Measurements from ENCODE around the gene EPHA5.

EPHA5 gene

GRCh38 chr4:65623506-65623905, 46.8 kb downstream of the EPHA5 start:
- DNase-seq = peak; percentile 88

DNA sequence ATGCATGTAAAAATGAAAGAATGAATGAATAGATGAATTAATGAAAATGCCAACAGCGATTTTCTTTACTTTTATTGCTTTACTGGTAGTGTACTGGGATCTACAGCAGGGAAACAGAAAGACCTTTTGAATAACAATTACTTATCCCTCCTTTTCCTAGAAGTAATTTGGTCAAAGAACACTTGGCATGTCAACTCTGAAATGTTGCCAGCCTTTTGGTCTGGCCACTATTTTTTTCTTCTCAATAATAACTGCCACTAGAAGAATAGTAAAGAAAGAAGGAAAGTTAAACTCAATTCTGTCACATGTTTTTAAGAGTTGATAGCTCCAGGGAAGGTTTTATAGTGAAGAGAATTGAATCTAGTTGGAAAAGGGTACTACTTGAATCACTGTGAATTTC, 52.9 kb downstream of the EPHA5 start:
- no peak for DNase-seq

- no peak for DNase-seq
Measured at GRCh38 chr4:65604515-65604914, 65.8 kb downstream of the EPHA5 start.

DNA sequence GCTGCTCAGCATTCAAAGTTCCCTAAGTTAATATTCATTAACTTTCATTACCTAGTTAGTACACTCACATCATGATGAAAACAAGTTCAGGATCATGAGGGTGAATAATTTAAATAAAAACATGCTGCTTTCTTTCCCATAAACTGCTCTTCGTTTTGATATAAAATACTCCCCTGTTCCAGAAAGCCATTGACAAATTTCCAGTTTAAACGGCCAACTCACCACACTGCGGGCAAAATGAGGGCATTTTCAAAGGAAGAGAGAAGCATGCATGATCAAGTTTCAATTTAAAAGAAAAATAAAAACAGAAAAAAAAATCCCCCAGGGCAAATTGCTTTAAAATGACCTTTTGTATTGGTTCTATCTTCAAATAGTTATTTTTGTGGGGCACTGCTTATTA, 69.6 kb downstream of the EPHA5 start:
- DNase-seq = no peak

DNA sequence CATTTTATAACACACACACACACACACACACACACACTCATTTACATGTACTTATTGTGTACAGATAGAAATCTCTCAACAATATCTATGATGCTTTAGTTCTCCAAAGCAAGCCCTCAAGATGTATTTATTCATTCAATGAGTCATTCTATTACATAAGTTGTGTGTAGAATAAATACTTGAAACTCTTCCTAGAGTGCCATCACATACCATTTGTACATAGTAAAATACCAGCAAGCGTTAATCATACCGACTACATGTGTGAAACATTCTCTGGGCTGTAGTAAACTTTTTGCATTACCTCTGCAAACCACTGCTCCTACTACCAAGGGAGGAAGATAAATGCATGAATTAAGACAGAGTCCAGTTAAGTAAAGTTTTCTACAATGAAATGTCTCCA, 70.9 kb downstream of the EPHA5 start:
- DNase-seq = peak; percentile 74

- DNase-seq = no peak
Measured at GRCh38 chr4:65597697-65598096, 72.6 kb downstream of the EPHA5 start.

DNA sequence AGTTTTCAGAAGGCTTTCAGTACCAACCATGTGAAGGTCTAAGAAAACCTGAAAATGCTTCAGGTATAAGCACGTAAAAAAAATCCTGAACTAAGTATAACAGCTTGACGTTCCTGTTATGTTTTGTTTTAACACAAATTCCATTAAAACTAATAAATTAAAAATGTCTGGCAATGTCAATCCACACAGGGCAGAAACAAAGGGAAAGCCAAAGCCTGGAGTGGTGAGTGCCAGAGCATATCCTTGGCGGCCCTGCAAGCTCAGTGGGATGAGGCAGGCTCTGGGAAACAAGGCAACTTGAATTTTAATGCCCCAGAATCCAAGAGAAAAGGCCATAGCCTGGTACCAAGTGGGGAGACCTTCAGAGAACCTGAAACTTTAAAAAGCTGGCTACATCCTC, 78.2 kb downstream of the EPHA5 start:
- DNase-seq = no peak

- no peak for DNase-seq
Measured at GRCh38 chr4:65589921-65590320, 80.4 kb downstream of the EPHA5 start.

- no peak for DNase-seq
Measured at GRCh38 chr4:65589331-65589730, 81.0 kb downstream of the EPHA5 start.

GRCh38 chr4:65580551-65580950, 89.7 kb downstream of the EPHA5 start:
- peak; percentile 17 for DNase-seq

DNA sequence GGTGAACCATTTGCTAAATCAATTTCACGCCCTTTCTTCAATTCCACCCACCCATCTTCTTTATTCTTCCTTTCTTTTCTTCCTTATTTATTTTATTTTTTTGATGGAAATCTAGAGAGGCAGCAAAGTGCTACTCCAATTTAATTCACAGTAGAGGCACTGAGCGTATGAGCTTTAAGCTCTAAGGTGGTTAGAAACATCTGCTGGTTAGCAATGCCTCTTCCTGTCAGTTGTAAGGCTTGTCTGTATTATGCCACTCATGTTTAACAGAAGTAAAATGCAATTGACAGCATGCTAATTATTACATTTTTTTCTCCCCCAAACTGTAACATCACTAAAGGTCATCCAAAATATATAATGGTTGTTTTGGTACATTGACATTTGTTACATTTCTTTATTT, 103.8 kb downstream of the EPHA5 start:
- DNase-seq = no peak

DNA sequence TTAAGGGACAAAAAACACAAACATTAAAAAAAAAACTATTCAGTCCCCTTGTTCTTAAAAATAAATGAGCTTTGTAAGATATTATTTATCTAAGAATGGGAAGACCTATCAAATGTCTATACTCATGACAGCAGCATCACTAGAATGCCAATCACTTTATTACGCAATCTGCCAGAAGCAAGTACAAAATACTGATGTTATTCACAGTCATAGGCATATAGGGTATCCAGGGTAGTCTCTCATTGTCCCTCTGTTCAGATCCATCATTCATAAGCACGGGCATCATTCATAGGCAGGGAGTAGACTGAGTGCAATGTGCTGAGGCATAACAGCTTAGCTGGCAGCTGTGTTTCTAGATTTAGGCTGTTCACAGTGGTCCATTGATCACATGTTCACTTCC, 109.1 kb downstream of the EPHA5 start:
- DNase-seq = no peak

DNA sequence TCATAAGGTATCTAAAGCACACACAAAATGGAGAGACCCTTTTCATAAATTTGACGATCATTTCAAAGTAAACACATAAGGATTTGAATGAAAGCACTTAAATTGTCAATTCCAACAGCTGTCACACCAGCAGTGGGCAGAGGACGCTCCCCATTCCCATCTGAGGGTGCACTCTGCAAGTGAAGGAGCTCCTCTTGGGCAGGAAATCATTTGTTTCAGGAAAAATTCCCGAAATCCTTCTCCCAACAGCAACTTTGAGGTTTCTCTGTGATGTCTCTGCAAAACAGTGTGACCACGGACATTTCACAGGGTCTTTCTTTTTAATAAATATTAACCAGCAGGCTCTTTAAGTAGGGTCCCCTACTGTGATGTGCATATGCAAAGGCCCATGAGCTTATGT, 111.0 kb downstream of the EPHA5 start:
- DNase-seq = no peak

- DNase-seq = no peak
Measured at GRCh38 chr4:65552057-65552456, 118.2 kb downstream of the EPHA5 start.

DNA sequence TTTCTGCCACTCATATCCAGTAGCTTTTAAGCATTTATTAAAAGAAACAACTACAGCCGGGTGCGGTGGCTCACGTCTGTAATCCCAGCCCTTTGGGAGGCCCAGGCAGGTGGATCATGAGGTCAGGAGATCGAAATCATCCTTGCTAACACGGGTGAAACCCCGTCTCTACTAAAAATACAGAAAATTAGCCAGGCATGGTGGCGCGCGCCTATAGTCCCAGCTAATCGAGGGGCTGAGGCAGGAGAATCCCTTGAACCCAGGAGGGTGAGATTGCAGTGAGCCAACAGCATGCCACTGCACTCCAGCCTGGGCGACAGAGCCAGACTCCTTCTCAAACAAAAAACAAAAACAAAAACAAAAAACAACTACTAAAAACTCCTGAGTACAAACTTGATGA, 119.8 kb downstream of the EPHA5 start:
- DNase-seq = no peak

- no peak for DNase-seq
Measured at GRCh38 chr4:65546882-65547416, 123.3 kb downstream of the EPHA5 start.

- DNase-seq = peak; percentile 42
Measured at GRCh38 chr4:65538571-65538970, 131.7 kb downstream of the EPHA5 start.

DNA sequence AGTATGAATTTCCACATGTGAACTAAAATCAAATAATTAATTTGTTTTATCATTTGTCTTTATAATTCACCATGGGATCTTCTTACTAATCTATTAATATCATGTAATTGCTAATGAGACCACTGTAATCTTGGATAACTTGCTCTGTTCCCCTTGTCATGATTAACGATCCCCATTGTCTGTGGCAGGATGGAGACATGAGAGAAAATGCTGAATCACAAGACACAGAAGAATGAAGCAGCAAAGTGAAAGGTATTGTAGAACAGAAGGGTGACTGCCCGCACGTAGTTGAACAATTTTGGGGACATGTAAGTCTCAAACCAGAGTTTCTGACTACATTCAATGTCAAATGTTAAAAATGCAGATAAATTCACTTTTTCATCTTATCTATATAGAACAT, 135.2 kb downstream of the EPHA5 start:
- DNase-seq = no peak

- DNase-seq = no peak
Measured at GRCh38 chr4:65521666-65522065, 148.6 kb downstream of the EPHA5 start.

GRCh38 chr4:65515646-65516045, 154.6 kb downstream of the EPHA5 start:
- no peak for DNase-seq

DNA sequence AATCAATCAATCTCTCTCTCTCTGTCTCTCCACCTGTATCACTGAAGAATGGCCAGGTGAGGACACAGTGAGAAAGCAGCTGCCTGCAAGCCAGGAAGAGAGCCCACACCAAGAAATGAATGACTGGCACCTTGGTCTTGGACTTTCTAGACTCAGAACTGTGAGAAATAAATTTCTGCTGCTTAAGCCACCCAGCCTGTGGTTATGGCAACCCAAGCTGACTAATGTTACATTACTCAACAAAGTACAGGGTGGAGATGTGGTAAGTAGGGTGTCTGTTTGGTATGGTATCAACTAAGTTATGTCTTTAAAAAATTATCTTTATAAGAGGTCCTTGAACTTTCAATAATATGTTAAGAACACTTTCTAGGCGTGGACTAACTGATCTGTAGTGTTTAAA, 159.3 kb downstream of the EPHA5 start:
- peak; percentile 73 for DNase-seq

- peak; percentile 93 for DNase-seq
Measured at GRCh38 chr4:65508168-65508567, 162.1 kb downstream of the EPHA5 start.

DNA sequence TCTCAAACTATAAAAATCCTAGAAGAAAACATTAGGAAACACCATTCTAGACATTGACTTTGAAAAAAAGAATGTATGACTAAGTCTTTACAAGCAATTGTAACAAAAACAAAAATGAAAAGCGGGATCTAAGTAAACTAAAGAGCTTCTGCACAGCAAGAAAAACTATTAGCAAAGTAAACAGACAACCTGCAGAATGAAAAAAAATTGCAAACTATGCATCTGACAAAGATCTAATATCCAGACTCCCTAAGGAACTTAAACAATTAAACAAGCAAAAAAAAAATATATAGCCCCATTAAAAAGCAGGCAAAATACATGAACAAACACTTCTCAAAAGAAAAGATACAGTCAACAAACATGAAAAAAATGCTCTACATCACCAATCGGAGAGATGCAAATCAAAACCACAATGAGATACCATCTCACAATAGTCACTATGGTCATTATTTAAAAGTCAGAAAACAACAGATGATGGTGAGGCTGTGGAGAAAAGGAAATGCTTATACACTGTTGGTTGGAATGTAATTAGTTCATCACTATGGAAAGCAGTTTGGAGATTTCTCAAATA, 168.1 kb downstream of the EPHA5 start:
- DNase-seq = peak; percentile 87

- no peak for DNase-seq
Measured at GRCh38 chr4:65498606-65499005, 171.7 kb downstream of the EPHA5 start.

GRCh38 chr4:65495439-65495838, 174.8 kb downstream of the EPHA5 start:
- no peak for DNase-seq

GRCh38 chr4:65482410-65482809, 187.9 kb downstream of the EPHA5 start:
- peak; percentile 49 for DNase-seq
